Esophagus squamous epithelium (tissue), 5 donors: ENCODE data around the gene HMGCS2. TPM values are rescaled to one million over a fixed set of nuclear protein-coding genes. Genes with fewer than 3 reads are reported as not detected.

Source experiments
- DNase-seq: peaks from one replicate; lab custom pipeline; 2025; lab: John Stamatoyannopoulos, UW
- H3K27ac ChIP-seq, 4 donors: fragments of 200-600 bp; sonication (generic); one replicate each; pipeline ENCODE4 v1.5.1; 2016 to 2019; ENCODE audit warnings: mild to moderate bottlenecking in 1 of 4
- H3K27me3 ChIP-seq, 4 donors: fragments of 200-600 bp; sonication (generic); 1 replicate in 3 of 4; 2 replicates in 1 of 4; pipeline versions ENCODE4 v1.5.1 to v1.6.0; 2017 to 2021; ENCODE audit warnings: antibody characterized with exemption in 1 of 4
- H3K36me3 ChIP-seq, 3 donors: fragments of 200-600 bp; sonication (generic); one replicate each; pipeline ENCODE4 v1.5.1; 2016 to 2019
- H3K4me1 ChIP-seq, 3 donors: fragments of 200-600 bp; sonication (generic); one replicate each; pipeline ENCODE4 v1.5.1; 2017 to 2019
- H3K4me3 ChIP-seq, 4 donors: fragments of 200-600 bp; sonication (generic); 1 replicate in 3 of 4; 2 replicates in 1 of 4; pipeline ENCODE4 v1.5.1; 2016 to 2019; ENCODE audit warnings: mild to moderate bottlenecking in 2 of 4, moderate library complexity in 1 of 4
- H3K9me3 ChIP-seq, 3 donors: fragments of 200-600 bp; sonication (generic); one replicate each; pipeline ENCODE4 v1.5.1; 2016 to 2019
- CTCF ChIP-seq, 6 experiments: fragments of 450-650 bp in 4 of 6; fragments of 200-600 bp in 2 of 6; sonication (generic) in 2 of 6; IDR thresholded peaks; one replicate each; pipeline ENCODE4 v1.5.1; 2016 to 2019; ENCODE audit warnings: antibody characterized with exemption in 6 of 6, mild to moderate bottlenecking in 4 of 6, moderate library complexity in 4 of 6
- POLR2A ChIP-seq, 4 donors: fragments of 450-650 bp; IDR thresholded peaks; one replicate each; pipeline ENCODE4 v1.6.1; 2017; ENCODE audit warnings: antibody characterized with exemption in 4 of 4, mild to moderate bottlenecking in 4 of 4, moderate library complexity in 3 of 4
- WGBS, 2 donors: methylation state at CpG; one replicate each; pipeline ENCODE4 v1.1.5; 2018; 5-methylcytosine and 5-hydroxymethylcytosine counted together
- intact Hi-C: fragments of 100-400 bp; cut with DNase I; formaldehyde crosslinking; loops from one replicate; pipeline ENCODE4 v1.15.0; 2022
- total RNA-seq, 4 donors: library from RNA; depleted of rRNA; stranded (reverse); fragments of >200 nt; gene quantifications; one replicate each; pipeline ENCODE4 v1.1.0, GENCODE V29; 2016
- donor health status: DM: yes; HTN: yes; CAD: no.

HMGCS2 gene
- total RNA-seq, 4 donors from 2014 or later = 1.1 to 27.0 (median 2.5) TPM; not detected in 1

GRCh38 chr1:119735217-119735616 lies 33.5 kb downstream of the HMGCS2 start:
- intact Hi-C loops = no loop called here
- H3K27ac ChIP-seq = no peak overlapping the region
- 91 to 92% methylated on average over 7 to 8 of the region's 14 CpGs for WGBS, 2 donors

GRCh38 chr1:119733754-119734153 lies 35.0 kb downstream of the HMGCS2 start:
- no peak for TF ChIP-seq CTCF (IDR thresholded peaks at IDR 0.05)
- Histone ChIP-seq H3K27ac (no peak overlapping the region), H3K36me3 (peaks cover 0 to 71% (median 0%) of the 10 kb centered on the region in 3 donors), H3K4me3 (no peak overlapping the region), H3K4me1 (peaks cover 0 to 7% (median 0%) of the 10 kb centered on the region in 3 donors), H3K27me3 (no peaks in the 10 kb centered on the region), H3K9me3 (no peaks in the 10 kb centered on the region)
- 87 to 90% methylated on average over 3 of the region's 3 CpGs for WGBS, 2 donors
- no peak for DNase-seq
- intact Hi-C loops = no loop called here

More at GRCh38 chr1:119735217-119735616, 33.5 kb downstream of the HMGCS2 start:
- H3K36me3 ChIP-seq = peaks cover 0 to 61% (median 0%) of the 10 kb centered on the region in 3 donors
- no peaks in the 10 kb centered on the region for H3K27me3 ChIP-seq
- no peaks in the 10 kb centered on the region for H3K9me3 ChIP-seq
- no peak overlapping the region for H3K4me3 ChIP-seq
- no peak for DNase-seq
- H3K4me1 ChIP-seq = peaks cover 0 to 7% (median 0%) of the 10 kb centered on the region in 3 donors
- TF ChIP-seq CTCF (IDR thresholded peaks at IDR 0.05) (no peak), POLR2A (IDR thresholded peaks at IDR 0.05) (no peak)

GRCh38 chr1:119732465-119733168 lies 36.1 kb downstream of the HMGCS2 start:
- TF ChIP-seq CTCF (IDR thresholded peaks at IDR 0.05) = no peak
- TF ChIP-seq POLR2A (IDR thresholded peaks at IDR 0.05) = no peak
- intact Hi-C loops = no loop called here
- Histone ChIP-seq H3K36me3 (peaks cover 0 to 70% (median 0%) of the 10 kb centered on the region in 3 donors), H3K27me3 (no peaks in the 10 kb centered on the region), H3K9me3 (no peaks in the 10 kb centered on the region), H3K27ac (no peak overlapping the region), H3K4me1 (peaks cover 0 to 16% (median 4%) of the 10 kb centered on the region in 3 donors), H3K4me3 (no peak overlapping the region)
- DNase-seq = no peak
- WGBS, 2 donors = 75 to 76% methylated on average over 4 to 6 of the region's 11 CpGs

- no peak overlapping the region for H3K4me3 ChIP-seq
- DNase-seq = no peak
- WGBS, 2 donors = 79 to 89% methylated on average over 4 to 5 of the region's 6 CpGs
- peaks cover 0 to 13% (median 4%) of the 10 kb centered on the region in 3 donors for H3K4me1 ChIP-seq
- H3K27me3 ChIP-seq = no peaks in the 10 kb centered on the region
- no peaks in the 10 kb centered on the region for H3K9me3 ChIP-seq
- intact Hi-C loops = no loop called here
- no peak overlapping the region for H3K27ac ChIP-seq
- H3K36me3 ChIP-seq = peaks cover 0 to 68% (median under 1%) of the 10 kb centered on the region in 3 donors
- TF ChIP-seq POLR2A (IDR thresholded peaks at IDR 0.05) (no peak), CTCF (IDR thresholded peaks at IDR 0.05) (no peak)
Measured at GRCh38 chr1:119731741-119732430, 36.8 kb downstream of the HMGCS2 start.

- TF ChIP-seq CTCF (IDR thresholded peaks at IDR 0.05) (no peak), POLR2A (IDR thresholded peaks at IDR 0.05) (no peak)
- Histone ChIP-seq H3K27ac (no peak overlapping the region), H3K4me1 (peaks cover 0 to 13% (median 4%) of the 10 kb centered on the region in 3 donors), H3K36me3 (peaks cover 0 to 67% (median 7%) of the 10 kb centered on the region in 3 donors), H3K9me3 (no peaks in the 10 kb centered on the region), H3K27me3 (no peaks in the 10 kb centered on the region), H3K4me3 (no peak overlapping the region)
- intact Hi-C loops = no loop called here
- WGBS, 2 donors = 63 to 79% methylated on average over 4 to 5 of the region's 5 CpGs
- no peak for DNase-seq
Measured at GRCh38 chr1:119731060-119731459, 37.6 kb downstream of the HMGCS2 start.
